ENCODE measurements around the gene SV2B.
A peak's percentile ranks its signal among the peaks of the same experiment; 100 is the strongest.
"Not testable (repeated sequence)": the region's sequence is repeated elsewhere in the genome, so short reads cannot be mapped to it uniquely, and the experiment has no call there.

The SV2B gene

GRCh38 chr15:91077029-91077428 is 23.0 kb upstream of the SV2B start:
- peaks cover 8% of the 10 kb centered on the region for H3K9me3 Mint-ChIP-seq
- no peaks in the 10 kb centered on the region for H3K36me3 Mint-ChIP-seq
- no peak overlapping the region for H3K27ac Mint-ChIP-seq
- no peak for DNase-seq (ENCODE audit: low spot score in 2 of 2)
- ATAC-seq: no peak
- no peak overlapping the region for H3K4me3 Mint-ChIP-seq
- no peaks in the 10 kb centered on the region for H3K4me1 Mint-ChIP-seq

GRCh38 chr15:91093866-91094265 is 6.2 kb upstream of the SV2B start:
- not testable (repeated sequence) for H3K27ac Mint-ChIP-seq; DNase-seq (ENCODE audit: low spot score in 2 of 2); ATAC-seq; H3K36me3 Mint-ChIP-seq; H3K9me3 Mint-ChIP-seq; H3K4me1 Mint-ChIP-seq; H3K4me3 Mint-ChIP-seq

GRCh38 chr15:91098451-91098850 is 1.6 kb upstream of the SV2B start:
- Mint-ChIP-seq H3K4me3 (peak overlapping the region; percentile 71), H3K27ac (no peak overlapping the region), H3K9me3 (no peaks in the 10 kb centered on the region), H3K36me3 (no peaks in the 10 kb centered on the region), H3K4me1 (peaks cover 28% of the 10 kb centered on the region)
- DNase-seq (ENCODE audit: low spot score in 2 of 2): no peak
- ATAC-seq: no peak

- Mint-ChIP-seq H3K4me3 (peak overlapping the region; percentile 71), H3K9me3 (no peaks in the 10 kb centered on the region), H3K36me3 (no peaks in the 10 kb centered on the region), H3K27ac (no peak overlapping the region), H3K4me1 (peaks cover 28% of the 10 kb centered on the region)
- peak in 1 of 2 donors; percentile 51 for DNase-seq (ENCODE audit: low spot score in 2 of 2)
- ATAC-seq: peak; percentile 65
Observed at GRCh38 chr15:91099616-91099994, 452 bp upstream of the SV2B start.

- peaks cover 28% of the 10 kb centered on the region for H3K4me1 Mint-ChIP-seq
- no peak for DNase-seq (ENCODE audit: low spot score in 2 of 2)
- no peak for ATAC-seq
- H3K9me3 Mint-ChIP-seq: no peaks in the 10 kb centered on the region
- no peak overlapping the region for H3K27ac Mint-ChIP-seq
- H3K36me3 Mint-ChIP-seq: no peaks in the 10 kb centered on the region
- peak overlapping the region; percentile 71 for H3K4me3 Mint-ChIP-seq
Observed at GRCh38 chr15:91100814-91101607, 954 bp downstream of the SV2B start.

- Mint-ChIP-seq H3K9me3 (no peaks in the 10 kb centered on the region), H3K4me3 (no peak overlapping the region), H3K36me3 (no peaks in the 10 kb centered on the region), H3K27ac (no peak overlapping the region), H3K4me1 (peaks cover 28% of the 10 kb centered on the region)
- ATAC-seq (no peak), DNase-seq (ENCODE audit: low spot score in 2 of 2) (no peak)
Observed at GRCh38 chr15:91101608-91101920, 1.5 kb downstream of the SV2B start.

GRCh38 chr15:91102546-91103330 is 2.7 kb downstream of the SV2B start:
- H3K9me3 Mint-ChIP-seq: no peaks in the 10 kb centered on the region
- H3K36me3 Mint-ChIP-seq: no peaks in the 10 kb centered on the region
- DNase-seq (ENCODE audit: low spot score in 2 of 2) (no peak), ATAC-seq (no peak)
- no peak overlapping the region for H3K4me3 Mint-ChIP-seq
- no peak overlapping the region for H3K27ac Mint-ChIP-seq
- peaks cover 28% of the 10 kb centered on the region for H3K4me1 Mint-ChIP-seq

- H3K4me3 Mint-ChIP-seq: no peak overlapping the region
- ATAC-seq (no peak), DNase-seq (ENCODE audit: low spot score in 2 of 2) (no peak)
- peaks cover 22% of the 10 kb centered on the region for H3K4me1 Mint-ChIP-seq
- no peaks in the 10 kb centered on the region for H3K9me3 Mint-ChIP-seq
- no peak overlapping the region for H3K27ac Mint-ChIP-seq
- H3K36me3 Mint-ChIP-seq: no peaks in the 10 kb centered on the region
Observed at GRCh38 chr15:91104111-91104510, 4.1 kb downstream of the SV2B start.

- no peak overlapping the region for H3K4me3 Mint-ChIP-seq
- H3K27ac Mint-ChIP-seq: no peak overlapping the region
- H3K9me3 Mint-ChIP-seq: no peaks in the 10 kb centered on the region
- DNase-seq (ENCODE audit: low spot score in 2 of 2) (peak in 1 of 2 donors; percentile 15), ATAC-seq (no peak)
- no peaks in the 10 kb centered on the region for H3K36me3 Mint-ChIP-seq
- no peaks in the 10 kb centered on the region for H3K4me1 Mint-ChIP-seq
Observed at GRCh38 chr15:91108421-91108820, 8.4 kb downstream of the SV2B start.

- Mint-ChIP-seq H3K4me1 (no peaks in the 10 kb centered on the region), H3K36me3 (no peaks in the 10 kb centered on the region), H3K4me3 (no peak overlapping the region), H3K27ac (no peak overlapping the region), H3K9me3 (no peaks in the 10 kb centered on the region)
- DNase-seq (ENCODE audit: low spot score in 2 of 2): no peak
- ATAC-seq: no peak
Observed at GRCh38 chr15:91109885-91110284, 9.8 kb downstream of the SV2B start.

GRCh38 chr15:91110407-91110806 is 10.3 kb downstream of the SV2B start:
- H3K36me3 Mint-ChIP-seq: no peaks in the 10 kb centered on the region
- no peaks in the 10 kb centered on the region for H3K4me1 Mint-ChIP-seq
- H3K27ac Mint-ChIP-seq: no peak overlapping the region
- ATAC-seq (no peak), DNase-seq (ENCODE audit: low spot score in 2 of 2) (no peak)
- no peak overlapping the region for H3K4me3 Mint-ChIP-seq
- no peaks in the 10 kb centered on the region for H3K9me3 Mint-ChIP-seq

GRCh38 chr15:91113030-91113429 is 13.0 kb downstream of the SV2B start:
- no peak for DNase-seq (ENCODE audit: low spot score in 2 of 2)
- peaks cover 1% of the 10 kb centered on the region for H3K36me3 Mint-ChIP-seq
- no peak overlapping the region for H3K4me3 Mint-ChIP-seq
- ATAC-seq: no peak
- H3K9me3 Mint-ChIP-seq: no peaks in the 10 kb centered on the region
- H3K27ac Mint-ChIP-seq: no peak overlapping the region
- H3K4me1 Mint-ChIP-seq: no peaks in the 10 kb centered on the region

- DNase-seq (ENCODE audit: low spot score in 2 of 2): no peak
- no peaks in the 10 kb centered on the region for H3K9me3 Mint-ChIP-seq
- H3K4me3 Mint-ChIP-seq: no peak overlapping the region
- H3K27ac Mint-ChIP-seq: no peak overlapping the region
- H3K4me1 Mint-ChIP-seq: no peaks in the 10 kb centered on the region
- ATAC-seq: no peak
- H3K36me3 Mint-ChIP-seq: peaks cover 6% of the 10 kb centered on the region
Observed at GRCh38 chr15:91114301-91114700, 14.2 kb downstream of the SV2B start.

GRCh38 chr15:91116113-91117067 is 16.3 kb downstream of the SV2B start:
- Mint-ChIP-seq H3K4me1 (no peaks in the 10 kb centered on the region), H3K36me3 (peaks cover 6% of the 10 kb centered on the region), H3K4me3 (no peak overlapping the region), H3K9me3 (no peaks in the 10 kb centered on the region), H3K27ac (no peak overlapping the region)
- DNase-seq (ENCODE audit: low spot score in 2 of 2) (no peak), ATAC-seq (peak; percentile 19)

- H3K9me3 Mint-ChIP-seq: no peaks in the 10 kb centered on the region
- H3K36me3 Mint-ChIP-seq: peaks cover 6% of the 10 kb centered on the region
- ATAC-seq (no peak), DNase-seq (ENCODE audit: low spot score in 2 of 2) (no peak)
- no peaks in the 10 kb centered on the region for H3K4me1 Mint-ChIP-seq
- H3K4me3 Mint-ChIP-seq: no peak overlapping the region
- H3K27ac Mint-ChIP-seq: no peak overlapping the region
Observed at GRCh38 chr15:91117375-91117774, 17.3 kb downstream of the SV2B start.

Measured in stimulated activated effector memory CD8-positive, alpha-beta T cell treated with anti-CD3 and anti-CD28 coated beads, Interleukin-12 subunit alpha, Interleukin-12 subunit beta, amount 100 ng/mL, for 72 hours (primary cell).